Measurements from ENCODE around the gene GLRA2. TPM values are rescaled to one million over a fixed set of nuclear protein-coding genes. Genes with fewer than 3 reads are reported as not detected.

GLRA2 gene
- polyA plus RNA-seq, 1 of the 3 experiments (the other 2 are of a cell fraction): not detected

DNA sequence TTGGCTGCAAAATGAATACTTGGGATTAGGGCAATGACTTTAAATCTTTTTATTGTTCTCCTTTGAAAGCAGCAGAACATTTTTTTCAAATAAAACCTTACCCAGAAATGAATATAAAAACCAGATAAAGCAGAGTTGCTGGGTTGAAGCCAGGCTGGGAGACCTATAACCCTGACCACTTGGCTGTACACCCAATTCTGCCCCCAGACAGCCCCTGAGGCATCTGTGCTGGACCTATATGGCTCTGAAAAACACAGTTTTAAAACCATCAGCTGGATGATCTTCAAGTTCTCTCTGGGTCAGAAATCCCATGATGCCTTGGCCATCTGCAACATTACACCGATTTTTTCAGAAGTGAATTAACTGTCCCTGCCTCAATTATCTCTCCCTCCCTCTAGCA lies 23.7 kb upstream of the GLRA2 start (continued):
- TF ChIP-seq, protein P1, sequence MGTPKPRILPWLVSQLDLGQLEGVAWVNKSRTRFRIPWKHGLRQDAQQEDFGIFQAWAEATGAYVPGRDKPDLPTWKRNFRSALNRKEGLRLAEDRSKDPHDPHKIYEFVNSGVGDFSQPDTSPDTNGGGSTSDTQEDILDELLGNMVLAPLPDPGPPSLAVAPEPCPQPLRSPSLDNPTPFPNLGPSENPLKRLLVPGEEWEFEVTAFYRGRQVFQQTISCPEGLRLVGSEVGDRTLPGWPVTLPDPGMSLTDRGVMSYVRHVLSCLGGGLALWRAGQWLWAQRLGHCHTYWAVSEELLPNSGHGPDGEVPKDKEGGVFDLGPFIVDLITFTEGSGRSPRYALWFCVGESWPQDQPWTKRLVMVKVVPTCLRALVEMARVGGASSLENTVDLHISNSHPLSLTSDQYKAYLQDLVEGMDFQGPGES (IDR thresholded peaks at IDR 0.05; ENCODE audit: low read depth, low read length): no peak
- TF ChIP-seq, protein P2, sequence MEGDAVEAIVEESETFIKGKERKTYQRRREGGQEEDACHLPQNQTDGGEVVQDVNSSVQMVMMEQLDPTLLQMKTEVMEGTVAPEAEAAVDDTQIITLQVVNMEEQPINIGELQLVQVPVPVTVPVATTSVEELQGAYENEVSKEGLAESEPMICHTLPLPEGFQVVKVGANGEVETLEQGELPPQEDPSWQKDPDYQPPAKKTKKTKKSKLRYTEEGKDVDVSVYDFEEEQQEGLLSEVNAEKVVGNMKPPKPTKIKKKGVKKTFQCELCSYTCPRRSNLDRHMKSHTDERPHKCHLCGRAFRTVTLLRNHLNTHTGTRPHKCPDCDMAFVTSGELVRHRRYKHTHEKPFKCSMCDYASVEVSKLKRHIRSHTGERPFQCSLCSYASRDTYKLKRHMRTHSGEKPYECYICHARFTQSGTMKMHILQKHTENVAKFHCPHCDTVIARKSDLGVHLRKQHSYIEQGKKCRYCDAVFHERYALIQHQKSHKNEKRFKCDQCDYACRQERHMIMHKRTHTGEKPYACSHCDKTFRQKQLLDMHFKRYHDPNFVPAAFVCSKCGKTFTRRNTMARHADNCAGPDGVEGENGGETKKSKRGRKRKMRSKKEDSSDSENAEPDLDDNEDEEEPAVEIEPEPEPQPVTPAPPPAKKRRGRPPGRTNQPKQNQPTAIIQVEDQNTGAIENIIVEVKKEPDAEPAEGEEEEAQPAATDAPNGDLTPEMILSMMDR (IDR thresholded peaks at IDR 0.05): no peak
- TF ChIP-seq TCF12 (IDR thresholded peaks at IDR 0.05): no peak
- TF ChIP-seq, protein P3, sequence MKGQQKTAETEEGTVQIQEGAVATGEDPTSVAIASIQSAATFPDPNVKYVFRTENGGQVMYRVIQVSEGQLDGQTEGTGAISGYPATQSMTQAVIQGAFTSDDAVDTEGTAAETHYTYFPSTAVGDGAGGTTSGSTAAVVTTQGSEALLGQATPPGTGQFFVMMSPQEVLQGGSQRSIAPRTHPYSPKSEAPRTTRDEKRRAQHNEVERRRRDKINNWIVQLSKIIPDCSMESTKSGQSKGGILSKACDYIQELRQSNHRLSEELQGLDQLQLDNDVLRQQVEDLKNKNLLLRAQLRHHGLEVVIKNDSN (IDR thresholded peaks at IDR 0.05; ENCODE audit: borderline replicate concordance, low read depth): no peak
- TF ChIP-seq MXI1 (IDR thresholded peaks at IDR 0.05; ENCODE audit: low read depth, low read length): no peak
- no peak for TF ChIP-seq NRF1 (IDR thresholded peaks at IDR 0.05; ENCODE audit: low read depth, low read length)
- no peak for TF ChIP-seq EP300 (IDR thresholded peaks at IDR 0.05; ENCODE audit: borderline replicate concordance in 1 of 2, low read depth in 1 of 2, low read length in 1 of 2)
- no peak for TF ChIP-seq GATA2 (CRISPR knock-in tag; IDR thresholded peaks at IDR 0.05)

DNA sequence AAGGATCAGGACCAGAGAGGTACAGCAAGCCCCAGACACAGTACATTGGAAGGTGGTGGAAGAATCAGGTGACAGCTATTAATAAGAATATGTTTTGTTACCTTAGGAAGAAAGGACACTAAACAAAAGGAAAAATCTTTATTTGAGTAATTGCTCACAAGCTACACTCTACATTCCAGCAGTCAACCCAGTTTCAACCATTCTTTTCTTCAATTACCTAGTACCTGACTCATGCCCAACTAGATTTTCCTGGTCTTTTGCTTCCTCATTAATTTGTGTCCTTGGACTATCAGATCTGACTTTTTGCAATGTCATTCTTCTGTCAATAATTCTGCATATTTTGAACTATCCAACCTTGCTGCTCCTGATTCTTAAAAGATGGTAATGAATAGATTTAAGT lies 22.5 kb upstream of the GLRA2 start:
- Histone ChIP-seq H3F3A (replicated peaks; ENCODE audit: insufficient read depth) (no peaks in the 10 kb centered on the region), H3K4me1 (ENCODE audit: control insufficient read depth in 1 of 2, insufficient read depth in 2 of 2, low read depth in 1 of 2, low read length in 1 of 2) (no peaks in the 10 kb centered on the region), H3K9me2 (no peaks in the 10 kb centered on the region), H3K27me3 (ENCODE audit: insufficient read depth) (no peaks in the 10 kb centered on the region), H3K36me3 (replicated peaks in 1 of 2; ENCODE audit: control insufficient read depth in 1 of 2, insufficient read depth in 2 of 2, low read length in 1 of 2) (no peaks in the 10 kb centered on the region), H3K9me3 (no peaks in the 10 kb centered on the region), H3K4me3 (ENCODE audit: low read depth in 2 of 2, low read length in 1 of 2) (no peak overlapping the region), H3K79me2 (ENCODE audit: insufficient read depth) (no peaks in the 10 kb centered on the region), H4K20me1 (ENCODE audit: insufficient read depth) (no peaks in the 10 kb centered on the region), H3K9ac (no peak overlapping the region), H2AFZ (ENCODE audit: low read depth) (no peak overlapping the region), H3K27ac (ENCODE audit: low read depth in 2 of 2, low read length in 1 of 2) (no peak overlapping the region), H3K4me2 (no peak overlapping the region)
- no peak for DNase-seq
- ChIA-PET POLR2A (no interaction called here), CTCF (interaction anchor here (1.4 kb wide), 1 partner anchor 22 kb away, joined by 3 read pairs; the partner anchor contains the start of gene GLRA2)
- TF ChIP-seq YY1 (IDR thresholded peaks at IDR 0.05; ENCODE audit: low read depth): no peak
- TF ChIP-seq FOXJ3 (CRISPR knock-in tag; IDR thresholded peaks at IDR 0.05): no peak
- TF ChIP-seq RAD21 (IDR thresholded peaks at IDR 0.05; ENCODE audit: low read length): no peak
- TF ChIP-seq FOSL2 (IDR thresholded peaks at IDR 0.05; ENCODE audit: borderline replicate concordance, low read depth): no peak
- TF ChIP-seq, protein P4, sequence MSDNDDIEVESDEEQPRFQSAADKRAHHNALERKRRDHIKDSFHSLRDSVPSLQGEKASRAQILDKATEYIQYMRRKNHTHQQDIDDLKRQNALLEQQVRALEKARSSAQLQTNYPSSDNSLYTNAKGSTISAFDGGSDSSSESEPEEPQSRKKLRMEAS (IDR thresholded peaks at IDR 0.05; ENCODE audit: low read depth): no peak
- TF ChIP-seq RCOR1 (IDR thresholded peaks at IDR 0.05; ENCODE audit: low read length): no peak
- TF ChIP-seq EP300 (IDR thresholded peaks at IDR 0.05; ENCODE audit: borderline replicate concordance in 1 of 2, low read depth in 1 of 2, low read length in 1 of 2): no peak
- no peak for TF ChIP-seq TCF12 (IDR thresholded peaks at IDR 0.05)
- no peak for TF ChIP-seq NRF1 (IDR thresholded peaks at IDR 0.05; ENCODE audit: low read depth, low read length)
- no peak for TF ChIP-seq POLR2AphosphoS5 (IDR thresholded peaks at IDR 0.05; ENCODE audit: low read depth, low read length)
- TF ChIP-seq TAF1 (IDR thresholded peaks at IDR 0.05; ENCODE audit: borderline replicate concordance, low read depth, low read length): no peak
- TF ChIP-seq, protein P3 (IDR thresholded peaks at IDR 0.05; ENCODE audit: borderline replicate concordance, low read depth): no peak
- TF ChIP-seq NFIC (IDR thresholded peaks at IDR 0.05; ENCODE audit: borderline replicate concordance): no peak
- no peak for TF ChIP-seq RXRA (IDR thresholded peaks at IDR 0.05; ENCODE audit: borderline replicate concordance, low read depth)
